Suppressor macrophage treated with lipopolysaccharide for 1 hour (primary cell): ENCODE results near the gene CYP46A1.

Experiments used
- DNase-seq, 3 donors: peaks; one replicate each; pipeline ENCODE4 v3.0.0-alpha.2; 2020 to 2022

The CYP46A1 gene

GRCh38 chr14:99674776-99675381 is 9.2 kb upstream of the CYP46A1 start:
- no peak for DNase-seq

GRCh38 chr14:99675382-99675835 is 8.7 kb upstream of the CYP46A1 start:
- no peak for DNase-seq

GRCh38 chr14:99675951-99676350 is 8.1 kb upstream of the CYP46A1 start:
- no peak for DNase-seq

DNA sequence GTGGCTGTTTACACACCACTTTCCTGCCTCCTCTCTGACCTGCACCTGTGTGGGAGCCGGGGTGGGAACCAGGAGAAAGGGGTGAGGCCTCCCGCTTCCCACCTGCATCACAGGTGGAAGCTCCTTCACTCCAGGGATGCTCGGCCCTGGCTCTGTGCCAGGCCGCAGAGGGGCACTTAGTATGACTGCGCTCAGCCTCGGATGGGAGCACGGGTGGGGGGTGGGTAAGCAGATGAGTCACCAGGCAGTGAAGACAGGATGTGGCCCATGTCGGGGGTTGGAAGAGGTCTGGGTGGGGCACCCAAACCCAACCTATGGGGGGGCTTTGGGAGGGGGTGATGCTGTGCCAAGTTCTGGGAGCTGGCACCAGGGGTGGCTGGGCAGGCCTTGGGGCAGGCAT is 7.4 kb upstream of the CYP46A1 start:
- no peak for DNase-seq

- DNase-seq = no peak
Observed at GRCh38 chr14:99677231-99678140, 6.6 kb upstream of the CYP46A1 start.

DNA sequence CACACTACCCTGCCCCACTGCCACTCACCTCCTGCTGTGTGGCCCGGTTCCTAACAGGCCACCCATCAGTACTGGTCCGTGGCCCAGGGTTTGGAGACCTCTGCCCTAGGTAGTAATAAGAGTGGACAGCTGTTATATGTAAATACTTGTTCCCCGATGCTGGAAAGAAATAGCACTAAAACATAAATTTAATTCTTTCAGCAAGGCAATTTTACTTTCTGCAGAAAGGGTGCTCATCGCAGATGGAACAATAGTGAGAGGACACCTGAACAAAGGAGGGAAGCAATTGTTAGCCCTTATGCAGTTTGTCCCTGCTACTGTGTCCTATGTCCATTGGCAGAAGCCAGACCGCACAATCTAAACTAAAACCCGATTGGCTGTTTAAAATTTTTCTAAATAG is 5.9 kb upstream of the CYP46A1 start:
- no peak for DNase-seq

DNA sequence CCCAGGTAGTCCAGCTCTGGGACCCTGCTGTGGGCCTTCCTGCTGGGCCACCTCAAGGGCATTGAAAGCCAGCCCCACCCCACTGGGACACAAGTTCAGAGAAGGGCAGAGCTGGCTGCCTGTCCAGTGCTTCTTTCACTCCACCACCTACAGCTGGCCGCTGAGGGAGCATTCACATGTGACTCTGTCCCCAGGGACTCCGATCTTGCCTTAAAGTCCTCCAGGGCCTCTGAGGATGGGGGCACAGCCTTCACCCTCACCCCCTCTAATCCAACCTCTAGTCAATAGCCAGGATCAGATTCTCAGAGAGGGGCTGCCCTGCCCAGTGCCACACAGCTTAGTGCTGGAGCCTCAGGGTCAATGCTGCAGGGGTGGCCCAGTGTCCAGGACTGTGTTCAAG is 5.0 kb upstream of the CYP46A1 start:
- no peak for DNase-seq

DNA sequence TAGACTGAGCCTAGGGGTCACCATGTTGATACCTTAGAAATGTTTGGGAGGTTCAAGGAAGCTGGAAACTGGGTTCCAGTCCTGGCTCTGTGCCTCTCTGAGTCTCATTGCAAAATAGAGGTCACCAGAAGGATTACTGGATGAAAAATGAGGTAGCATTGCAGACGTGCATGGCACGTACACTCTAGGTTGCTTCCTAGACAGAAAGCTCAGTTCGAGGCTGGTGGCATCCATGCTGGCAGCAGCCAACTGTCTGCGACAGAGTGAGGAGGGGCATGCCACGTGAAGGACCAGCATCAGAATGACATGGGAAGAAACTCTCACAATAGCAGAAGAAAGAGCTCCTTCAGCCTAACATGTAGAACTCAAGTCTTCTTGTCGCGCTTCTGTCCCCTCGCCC is 4.6 kb upstream of the CYP46A1 start:
- no peak for DNase-seq

DNA sequence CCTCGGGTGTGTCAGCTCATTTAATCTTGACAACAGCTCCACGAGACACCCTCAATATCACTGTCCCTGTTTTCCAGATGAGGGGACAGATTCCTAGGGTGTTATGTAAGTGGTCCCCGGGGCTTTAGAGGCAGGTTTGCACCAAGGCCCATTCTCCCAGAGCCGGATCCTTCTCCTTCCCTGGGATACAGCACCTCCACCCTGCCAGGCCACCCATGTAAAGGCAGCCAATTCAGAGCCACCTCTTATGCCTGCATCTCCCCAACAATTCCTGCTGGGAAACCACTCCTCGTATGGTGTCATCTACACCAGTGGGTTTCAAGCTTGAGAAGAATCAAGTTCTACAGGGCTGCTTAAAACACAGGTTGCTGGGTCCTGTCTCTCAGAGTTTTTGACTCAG is 4.1 kb upstream of the CYP46A1 start:
- DNase-seq = no peak

DNA sequence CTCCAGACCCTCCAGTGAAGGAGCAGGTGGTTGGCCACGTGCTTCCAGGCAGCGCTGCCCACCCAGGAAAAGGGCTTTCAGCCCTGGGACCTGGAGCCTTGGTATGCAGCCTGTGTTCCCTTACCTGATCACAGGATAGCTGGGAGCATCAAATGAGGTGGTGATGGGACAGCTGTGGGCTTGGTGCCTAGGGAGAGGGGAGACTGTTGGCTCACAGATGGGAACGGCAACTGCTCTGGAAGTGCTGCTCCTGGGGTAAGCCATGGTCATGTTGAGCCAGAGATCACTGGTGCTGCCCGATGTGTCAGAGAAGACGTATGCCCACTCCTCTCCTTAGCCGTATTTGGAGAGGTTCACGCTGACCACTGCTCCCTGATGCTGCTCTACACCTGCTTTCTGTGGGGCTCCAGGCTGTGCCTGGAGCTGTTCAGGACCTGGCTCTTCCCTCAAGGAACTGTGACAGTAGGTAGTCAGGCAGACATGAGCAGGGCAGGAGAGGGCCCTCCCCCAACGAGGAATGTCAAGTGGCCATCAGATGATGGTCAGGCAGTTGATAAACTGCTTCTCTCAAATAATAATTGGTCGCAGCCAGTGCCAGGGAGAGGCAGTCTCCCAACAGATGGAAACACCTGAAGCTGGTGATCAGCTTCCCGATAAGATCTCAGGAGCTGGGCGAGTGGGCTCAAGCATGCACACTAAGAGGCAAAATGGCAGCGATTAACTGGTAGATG is 2.8 kb upstream of the CYP46A1 start:
- DNase-seq = no peak

- DNase-seq = no peak
Observed at GRCh38 chr14:99681832-99682148, 2.3 kb upstream of the CYP46A1 start.

DNA sequence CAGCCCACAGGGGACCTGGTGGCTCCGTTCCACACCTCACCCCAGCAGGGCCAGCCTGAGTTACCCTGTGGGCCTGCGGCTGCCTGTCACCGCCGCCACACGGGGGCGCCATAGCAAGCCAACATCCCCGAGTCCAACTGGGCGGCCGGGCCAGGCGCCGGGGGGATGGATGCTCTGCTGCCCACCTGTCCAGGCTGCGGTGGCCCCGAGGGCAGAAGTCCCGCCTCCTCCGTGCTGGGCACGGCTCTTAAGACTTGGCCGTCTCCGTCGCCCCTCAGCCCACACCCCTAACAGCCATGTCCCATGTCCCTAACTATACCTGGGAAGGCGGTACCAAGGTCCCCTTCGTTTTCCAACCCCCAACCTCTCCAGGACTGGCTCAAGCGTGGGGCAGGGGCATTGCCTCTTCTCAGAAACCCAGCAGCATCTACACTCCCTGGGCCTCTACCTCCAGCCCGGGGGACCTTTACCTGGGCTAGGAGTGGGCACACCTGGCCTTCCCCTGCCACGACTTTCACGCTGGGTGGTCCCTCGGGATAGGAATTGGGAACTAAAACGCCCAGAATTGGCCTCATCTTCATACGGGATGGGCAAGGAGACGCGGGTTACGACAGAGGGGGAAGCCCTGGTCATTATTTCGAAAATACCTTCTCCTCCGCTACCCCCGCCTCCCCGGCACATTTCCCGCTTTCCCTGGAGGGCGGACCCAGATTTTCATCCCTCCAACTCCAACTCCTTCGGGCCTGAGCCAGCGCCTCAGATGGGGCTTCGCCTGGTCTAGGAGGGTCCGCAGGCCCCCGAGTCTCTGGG is 1.1 kb upstream of the CYP46A1 start:
- peak; percentile 72 to 89 (median 75) for DNase-seq

GRCh38 chr14:99684410-99684934 is 374 bp downstream of the CYP46A1 start:
- DNase-seq = no peak

- DNase-seq = no peak
Observed at GRCh38 chr14:99685151-99685591, 1.1 kb downstream of the CYP46A1 start.

DNA sequence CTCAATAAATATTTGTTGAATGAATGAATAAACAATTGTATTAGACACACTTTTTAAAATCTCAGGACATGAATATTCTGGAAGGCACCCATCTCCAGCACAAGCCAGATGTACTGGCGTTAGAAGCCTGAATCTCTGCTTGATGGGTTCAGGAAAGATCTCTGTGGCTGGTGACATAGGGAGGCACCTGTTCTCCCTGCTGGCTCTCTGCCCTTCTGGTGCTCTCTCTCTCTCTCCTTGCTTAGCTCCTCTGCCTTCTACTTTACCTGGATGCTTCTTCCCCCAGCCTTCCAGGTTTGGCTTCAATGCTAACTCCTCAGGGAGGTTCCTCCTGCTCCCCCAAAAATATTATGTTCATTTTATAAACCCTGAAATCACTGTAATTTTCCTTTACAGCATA is 1.5 kb downstream of the CYP46A1 start:
- no peak for DNase-seq

DNA sequence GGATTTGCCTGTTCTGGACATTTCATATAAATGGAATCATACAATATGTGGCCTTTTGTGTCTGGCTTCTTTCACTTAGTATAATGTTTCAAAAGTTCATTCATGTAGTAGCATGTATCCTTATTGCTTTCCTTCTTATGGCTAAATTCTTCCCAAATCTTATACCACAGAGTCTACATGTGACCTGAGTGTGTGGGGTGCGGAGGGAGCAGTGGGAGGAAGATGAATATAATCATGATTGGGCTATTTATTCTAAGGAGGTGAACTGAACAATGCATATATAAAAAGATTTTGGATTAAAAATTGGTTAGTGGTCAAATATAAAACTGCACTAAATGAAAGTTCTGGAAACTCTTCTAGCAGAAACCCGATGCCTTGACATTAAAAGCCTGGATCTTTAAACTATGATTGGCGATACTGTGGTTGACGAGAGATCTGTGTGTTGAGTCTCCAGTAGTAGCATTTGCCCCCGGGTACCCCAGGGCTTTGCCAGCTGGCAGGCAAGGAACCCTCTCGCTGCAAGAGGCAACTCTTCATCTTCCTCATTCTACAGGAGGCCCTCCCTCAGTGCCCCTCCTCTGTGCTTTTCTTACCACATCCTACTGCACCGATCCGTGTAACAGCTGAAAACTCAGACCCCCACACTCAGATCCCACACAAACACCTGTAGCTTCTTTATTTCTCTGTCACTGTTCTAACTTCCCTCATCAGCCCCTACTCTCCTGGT is 2.6 kb downstream of the CYP46A1 start:
- no peak for DNase-seq

DNA sequence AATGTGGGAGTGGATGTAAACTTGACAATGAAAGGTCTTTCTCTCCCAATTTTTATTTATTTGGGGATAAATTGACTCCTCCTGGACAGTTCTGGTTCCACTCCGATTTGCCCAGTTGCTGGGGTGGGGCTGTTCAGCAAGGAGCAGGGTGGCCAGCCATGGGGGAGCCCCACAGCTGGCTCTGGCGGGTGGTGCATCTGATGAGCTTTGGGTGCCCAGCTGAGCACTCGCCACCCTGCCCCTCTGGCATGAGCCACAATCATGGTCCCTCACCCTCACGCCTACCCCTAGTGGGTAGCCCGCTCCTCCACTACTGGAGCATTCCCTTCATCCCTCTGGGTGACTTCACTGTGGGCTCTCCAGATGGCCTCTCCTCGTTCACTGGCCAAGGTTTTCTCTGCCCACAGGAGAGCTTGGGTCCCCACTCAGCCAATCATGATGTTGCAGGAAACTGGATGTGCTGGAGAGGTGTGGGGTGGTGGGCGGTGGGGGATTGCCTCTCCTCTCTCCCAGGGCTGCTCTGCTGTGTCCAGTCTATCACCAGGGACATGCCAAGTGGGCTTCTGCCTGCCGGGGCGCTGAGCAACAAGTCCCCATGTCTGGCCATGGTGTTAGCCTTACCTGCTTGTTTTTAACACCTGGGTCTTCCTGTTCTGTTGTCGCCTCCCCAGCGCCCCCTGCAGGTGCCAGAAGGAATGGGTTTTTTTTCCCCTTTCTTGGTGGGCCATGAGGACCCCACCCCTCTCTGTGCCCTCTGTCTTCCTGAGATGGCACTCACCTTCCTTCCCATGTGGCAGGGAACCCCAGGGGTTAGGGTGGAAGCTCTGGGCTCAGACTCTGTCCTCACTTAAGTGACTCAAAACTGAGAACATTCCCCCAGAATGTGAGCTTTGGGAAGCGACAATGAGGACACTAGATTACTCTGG is 3.4 kb downstream of the CYP46A1 start:
- no peak for DNase-seq

DNA sequence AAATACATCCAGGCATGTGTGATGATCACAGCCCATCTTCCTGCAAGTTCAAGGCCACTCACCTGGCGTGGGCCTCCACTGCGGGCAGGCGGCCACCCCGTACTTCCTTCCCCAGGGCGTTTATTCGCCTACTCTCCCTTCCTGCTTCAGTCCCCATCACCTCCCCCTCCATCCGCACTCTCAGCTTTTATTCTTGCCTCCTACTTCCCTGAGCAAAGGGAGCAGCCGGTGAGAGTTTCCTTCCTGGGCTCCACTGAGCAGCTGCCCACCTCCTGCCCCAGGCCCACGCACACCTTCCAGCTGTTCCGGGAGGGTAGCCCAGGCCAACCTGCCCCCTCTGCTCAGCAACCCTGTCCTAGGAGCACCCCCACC is 4.1 kb downstream of the CYP46A1 start:
- no peak for DNase-seq

GRCh38 chr14:99688629-99689028 is 4.5 kb downstream of the CYP46A1 start:
- DNase-seq = no peak

DNA sequence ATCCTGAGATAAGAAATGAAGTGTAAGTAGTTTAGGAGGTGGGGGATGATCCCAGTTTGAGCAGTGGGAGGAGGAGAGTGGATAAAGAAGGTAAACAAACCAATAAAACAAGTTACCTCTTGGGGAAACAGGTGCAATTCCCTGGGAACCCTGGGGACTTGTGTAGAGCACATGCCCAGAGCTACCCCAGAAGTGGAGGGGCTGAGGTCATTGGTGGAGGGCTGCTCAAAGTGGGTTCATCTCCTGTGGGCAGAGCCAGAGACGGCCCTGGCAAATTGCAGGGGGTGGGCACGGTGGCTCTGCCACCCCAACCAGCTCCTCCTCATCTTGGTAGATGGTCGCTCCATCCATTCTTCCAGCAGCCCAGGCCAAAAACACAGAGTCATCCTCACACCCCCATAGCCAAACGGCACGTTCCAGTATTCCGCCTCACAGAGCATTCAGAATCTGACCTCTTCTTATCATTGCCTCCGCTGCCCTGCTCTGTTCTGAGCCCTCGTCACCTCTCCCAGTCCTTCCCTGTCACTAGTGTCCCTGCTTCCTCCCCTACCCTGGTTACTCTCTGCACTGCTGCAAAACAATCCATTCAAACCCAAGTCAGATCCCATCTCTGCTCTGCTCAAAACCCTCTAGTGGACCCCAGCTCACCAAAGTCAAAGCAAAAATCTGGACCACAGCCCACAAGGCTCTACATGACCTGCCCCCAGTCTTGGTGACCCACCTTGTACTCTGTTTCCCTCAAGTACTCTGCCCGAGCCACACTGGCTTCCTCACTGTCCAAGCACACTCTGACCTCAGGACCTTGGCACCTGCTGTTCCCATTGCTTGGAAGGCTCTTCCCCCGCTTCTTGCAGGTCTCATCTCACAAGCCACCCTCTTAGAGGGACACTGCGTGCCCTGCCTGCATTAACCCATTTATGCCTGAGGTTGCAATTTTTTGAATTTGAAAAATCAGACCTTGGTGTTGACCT is 5.5 kb downstream of the CYP46A1 start:
- DNase-seq = no peak
